Heart left ventricle (tissue), 16 donors: ENCODE data around the gene CENPN. TPM values are rescaled to one million over a fixed set of nuclear protein-coding genes. Genes with fewer than 3 reads are reported as not detected.

Source experiments
- ATAC-seq, 4 donors: fragments of 200-7000 bp; cut with Tn5 transposase; one replicate each; pipeline ENCODE4 v1.9.1; 2020 to 2022; ENCODE audit warnings: moderate library complexity in 4 of 4, mild to moderate bottlenecking in 3 of 4, moderate number of reproducible peaks in 1 of 4
- DNase-seq, 5 donors: peaks; one replicate each; pipeline ENCODE4 v3.0.0-alpha.2; 2020
- H3K27ac ChIP-seq, 12 donors: fragments of 200-600 bp; sonication (generic) in 4 of 12; one replicate each; pipeline versions ENCODE4 v1.5.0 to v1.8.0; 2016 to 2022; ENCODE audit warnings: mild to moderate bottlenecking in 2 of 12
- H3K27me3 ChIP-seq, 9 donors: fragments of 200-600 bp; sonication (generic) in 2 of 9; one replicate each; pipeline versions ENCODE4 v1.5.1 to v1.8.0; 2016 to 2022; ENCODE audit warnings: mild to moderate bottlenecking in 3 of 9
- H3K36me3 ChIP-seq, 9 donors: fragments of 200-600 bp; sonication (generic) in 2 of 9; one replicate each; pipeline versions ENCODE4 v1.5.0 to v1.8.0; 2018 to 2022; ENCODE audit warnings: mild to moderate bottlenecking in 2 of 9
- H3K4me1 ChIP-seq, 12 donors: fragments of 200-600 bp; sonication (generic) in 4 of 12; one replicate each; pipeline versions ENCODE4 v1.5.0 to v1.8.0; 2016 to 2022; ENCODE audit warnings: mild to moderate bottlenecking in 3 of 12
- H3K4me3 ChIP-seq, 12 donors: fragments of 200-600 bp; sonication (generic) in 4 of 12; one replicate each; pipeline versions ENCODE4 v1.5.0 to v1.8.0; 2017 to 2022; ENCODE audit warnings: mild to moderate bottlenecking in 9 of 12, moderate library complexity in 4 of 12
- H3K9me3 ChIP-seq, 12 donors: fragments of 200-600 bp; sonication (generic) in 4 of 12; one replicate each; pipeline versions ENCODE4 v1.5.0 to v1.8.0; 2016 to 2022; ENCODE audit warnings: mild to moderate bottlenecking in 1 of 12
- POLR2A ChIP-seq, 2 donors: fragments of 450-650 bp; IDR thresholded peaks; one replicate each; pipeline ENCODE4 v1.6.1; 2017; ENCODE audit warnings: antibody characterized with exemption in 2 of 2, mild to moderate bottlenecking in 2 of 2, moderate library complexity in 2 of 2
- WGBS, 4 donors: extraction: QIAGEN DNeasy Blood & Tissue Kit in 2 of 4; methylation state at CpG; one replicate each; pipeline versions ENCODE4 v1.1.5 to v1.1.7; 2013 to 2018; 5-methylcytosine and 5-hydroxymethylcytosine counted together
- intact Hi-C, 10 donors: fragments of 100-400 bp; cut with DNase I; formaldehyde crosslinking; loops; one replicate each; pipeline versions ENCODE4 v1.11.1 to v1.14.2; 2022
- polyA plus RNA-seq, 2 donors: library from polyadenylated mRNA; stranded (reverse); fragments of 200-250 nt; gene quantifications; one replicate each; pipeline ENCODE4 v1.2.3, GENCODE V29; 2013
- total RNA-seq, 9 donors: library from RNA; depleted of rRNA in 2 of 9; stranded (reverse); fragments of >200 nt in 2 of 9; fragmentation: NEBNext Ultra II Directional in 3 of 9; extraction: Animal tissue kit (Norgen Biotek cat#: 25700) in 3 of 9; gene quantifications; one replicate each; pipeline versions ENCODE4 v1.1.0 to v1.2.4, GENCODE V29; 2016 to 2023
- TF ChIP-seq, protein P1 (sequence below), 12 donors: fragments of 200-600 bp; sonication (generic) in 4 of 12; IDR thresholded peaks; one replicate each; pipeline versions ENCODE4 v1.5.0 to v1.8.0; 2018 to 2022; ENCODE audit warnings: antibody characterized with exemption in 12 of 12, mild to moderate bottlenecking in 5 of 12
- donor health status: ischemic (EF 13 %, LVEDD 7.1; RV severe dilation, severe dysfunction).
- donor health status: healthy with polysubstance abuse.
- donor health status: DM: no; HTN: yes; CAD: no.
- donor health status: DM: no; HTN: no; CAD: no.
- donor health status: ischemic (EF 25% LVEDD 6.9; RV normal size, moderate dysfunction).
- donor health status: ischemic (EF 25% LVEDD 5.7; RV mildly dilated, moderate dysfunction).
- donor health status: healthy.
- donor health status: DM: yes; HTN: yes; CAD: no.
- donor health status: ischemic (EF 35%, LVEDD 5.7; RV mildly dilated, moderate dysfunction).
- donor health status: nonischemic (EF 11% LVEDD 7.7; RV severe dilation, severe dysfunction).
- donor health status: DM: yes; HTN: yes; CAD: no.
- donor health status: PGD.
- donor health status: ischemic (EF 29% LVEDD 5.4; RV normal size, mild dysfunction).
- donor health status: nonischemic (EF 23%, LVEDD 6.1; RV moderate dilation, normal function).

The CENPN gene
- total and polyA plus RNA-seq, 11 donors = 1.9 to 14.8 (median 10.3) TPM

- no peaks in the 10 kb centered on the region for H3K27me3 ChIP-seq
- 86 to 88% (median 87%) methylated on average over 11 of the region's 11 CpGs for WGBS, 4 donors
- intact Hi-C loops = no loop called here
- no peak overlapping the region for H3K27ac ChIP-seq
- DNase-seq = no peak
- H3K4me1 ChIP-seq = no peaks in the 10 kb centered on the region
- no peak overlapping the region for H3K4me3 ChIP-seq
- no peaks in the 10 kb centered on the region for H3K36me3 ChIP-seq
- peaks cover 0 to 17% (median 8%) of the 10 kb centered on the region in 12 donors for H3K9me3 ChIP-seq
- TF ChIP-seq, protein P1, sequence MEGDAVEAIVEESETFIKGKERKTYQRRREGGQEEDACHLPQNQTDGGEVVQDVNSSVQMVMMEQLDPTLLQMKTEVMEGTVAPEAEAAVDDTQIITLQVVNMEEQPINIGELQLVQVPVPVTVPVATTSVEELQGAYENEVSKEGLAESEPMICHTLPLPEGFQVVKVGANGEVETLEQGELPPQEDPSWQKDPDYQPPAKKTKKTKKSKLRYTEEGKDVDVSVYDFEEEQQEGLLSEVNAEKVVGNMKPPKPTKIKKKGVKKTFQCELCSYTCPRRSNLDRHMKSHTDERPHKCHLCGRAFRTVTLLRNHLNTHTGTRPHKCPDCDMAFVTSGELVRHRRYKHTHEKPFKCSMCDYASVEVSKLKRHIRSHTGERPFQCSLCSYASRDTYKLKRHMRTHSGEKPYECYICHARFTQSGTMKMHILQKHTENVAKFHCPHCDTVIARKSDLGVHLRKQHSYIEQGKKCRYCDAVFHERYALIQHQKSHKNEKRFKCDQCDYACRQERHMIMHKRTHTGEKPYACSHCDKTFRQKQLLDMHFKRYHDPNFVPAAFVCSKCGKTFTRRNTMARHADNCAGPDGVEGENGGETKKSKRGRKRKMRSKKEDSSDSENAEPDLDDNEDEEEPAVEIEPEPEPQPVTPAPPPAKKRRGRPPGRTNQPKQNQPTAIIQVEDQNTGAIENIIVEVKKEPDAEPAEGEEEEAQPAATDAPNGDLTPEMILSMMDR (IDR thresholded peaks at IDR 0.05) = no peak
- no peak for TF ChIP-seq POLR2A (IDR thresholded peaks at IDR 0.05)
- no peak for ATAC-seq
These were observed 46.7 kb downstream of the CENPN start for GRCh38 chr16:81053761-81054160.

DNA sequence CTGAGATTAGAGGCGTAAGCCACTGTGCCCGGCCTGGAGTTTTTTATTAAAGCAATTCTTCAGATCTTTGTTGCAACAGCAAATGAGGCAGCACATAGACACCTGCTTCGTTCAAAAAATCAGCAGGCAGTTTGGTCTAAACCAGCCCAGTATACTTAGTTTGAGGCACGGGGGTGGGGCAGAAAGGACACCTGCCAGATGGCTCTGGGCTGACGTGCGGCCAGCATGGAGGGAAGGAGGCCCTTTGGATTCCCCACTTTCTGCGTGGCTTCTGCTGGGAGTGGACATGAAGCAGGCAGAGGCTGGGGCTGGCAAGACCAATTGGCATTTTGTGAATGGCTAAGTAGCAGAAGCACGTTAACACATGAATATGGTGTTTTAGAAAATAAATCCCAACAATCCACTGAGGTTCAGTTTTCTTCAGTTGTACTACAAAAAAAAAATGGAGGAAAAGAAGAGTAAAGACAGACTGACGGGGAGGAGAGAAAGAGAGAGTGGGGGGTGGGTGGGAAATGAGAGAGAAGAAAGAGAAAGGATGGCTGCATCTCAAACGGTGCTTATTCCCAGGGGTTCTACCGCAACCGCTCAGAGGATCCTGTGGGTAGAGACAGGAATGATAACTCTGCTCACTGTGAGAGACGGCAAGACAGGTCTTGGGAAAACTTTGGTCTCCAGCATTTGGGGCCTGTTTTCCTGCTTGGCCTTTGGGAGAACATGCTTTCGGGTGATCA, 53.7 kb downstream of the CENPN start:
- intact Hi-C loops = no loop called here
- Histone ChIP-seq H3K36me3 (no peaks in the 10 kb centered on the region), H3K4me3 (no peak overlapping the region), H3K4me1 (no peaks in the 10 kb centered on the region), H3K27me3 (no peaks in the 10 kb centered on the region), H3K9me3 (no peaks in the 10 kb centered on the region), H3K27ac (no peak overlapping the region)
- ATAC-seq = no peak
- 82 to 89% (median 87%) methylated on average over 14 of the region's 14 CpGs for WGBS, 4 donors
- DNase-seq = no peak
- no peak for TF ChIP-seq POLR2A (IDR thresholded peaks at IDR 0.05)
- TF ChIP-seq, protein P1 (IDR thresholded peaks at IDR 0.05) = no peak

- DNase-seq (no peak), ATAC-seq (no peak)
- no peaks in the 10 kb centered on the region for H3K27me3 ChIP-seq
- no peak overlapping the region for H3K4me3 ChIP-seq
- TF ChIP-seq, protein P1 (IDR thresholded peaks at IDR 0.05) = no peak
- TF ChIP-seq POLR2A (IDR thresholded peaks at IDR 0.05) = no peak
- no peaks in the 10 kb centered on the region for H3K36me3 ChIP-seq
- WGBS, 4 donors = 88 to 91% (median 90%) methylated on average over 10 of the region's 10 CpGs
- H3K27ac ChIP-seq = no peak overlapping the region
- H3K4me1 ChIP-seq = no peaks in the 10 kb centered on the region
- intact Hi-C loops = no loop called here
- H3K9me3 ChIP-seq = no peaks in the 10 kb centered on the region
These were observed 54.3 kb downstream of the CENPN start for GRCh38 chr16:81061307-81061640.

GRCh38 chr16:81061871-81062608, 55.0 kb downstream of the CENPN start:
- intact Hi-C loops = no loop called here
- TF ChIP-seq POLR2A (IDR thresholded peaks at IDR 0.05) = no peak
- TF ChIP-seq, protein P1 (IDR thresholded peaks at IDR 0.05) = no peak
- Histone ChIP-seq H3K27me3 (no peaks in the 10 kb centered on the region), H3K27ac (no peak overlapping the region), H3K4me1 (no peaks in the 10 kb centered on the region), H3K9me3 (no peaks in the 10 kb centered on the region), H3K36me3 (no peaks in the 10 kb centered on the region), H3K4me3 (no peak overlapping the region)
- no peak for DNase-seq
- WGBS, 4 donors = 85 to 90% (median 89%) methylated on average over 10 of the region's 10 CpGs
- no peak for ATAC-seq
